Endothelial cell of umbilical vein (primary cell): ENCODE data around the gene ANKRD27.

Experiments
- CTCF ChIP-seq, 2 donors: IDR thresholded peaks; 1 replicate in 1 of 2; 2 replicates in 1 of 2; pipeline ENCODE4 v1.5.1; 2011; ENCODE audit warnings: low read length in 2 of 2, mild to moderate bottlenecking in 2 of 2, moderate library complexity in 2 of 2, control low read depth in 1 of 2, inconsistent platforms in 1 of 2, low read depth in 1 of 2; ENCODE audit not compliant: insufficient read depth in 1 of 2; ENCODE audit errors: extremely low read depth in 1 of 2
- EZH2 ChIP-seq: IDR thresholded peaks from 2 replicates; pipeline ENCODE4 v1.6.1; 2012; ENCODE audit warnings: borderline replicate concordance, low read depth, mild to moderate bottlenecking, moderate library complexity, low read length, inconsistent platforms; ENCODE audit not compliant: severe bottlenecking
- FOS ChIP-seq: IDR thresholded peaks from 2 replicates; pipeline ENCODE4 v1.6.1; 2011; ENCODE audit warnings: mild to moderate bottlenecking, low read length, moderate library complexity, borderline replicate concordance; ENCODE audit not compliant: insufficient read depth
- GATA2 ChIP-seq: IDR thresholded peaks from 2 replicates; pipeline ENCODE4 v1.7.0; 2011; ENCODE audit warnings: low read depth, mild to moderate bottlenecking, moderate library complexity, mixed read lengths, low read length; ENCODE audit not compliant: insufficient read length, insufficient read depth
- MAX ChIP-seq: IDR thresholded peaks from 2 replicates; pipeline ENCODE4 v1.6.1; 2011; ENCODE audit not compliant: insufficient read depth, insufficient read length
- MYC ChIP-seq: IDR thresholded peaks from one replicate; pipeline ENCODE4 v1.6.1; 2011; ENCODE audit warnings: mild to moderate bottlenecking, low read depth, low read length
- POLR2A ChIP-seq: IDR thresholded peaks from 2 replicates; pipeline ENCODE4 v1.6.1; 2012; ENCODE audit warnings: low read depth, mild to moderate bottlenecking, control low read depth, low read length
- POLR2AphosphoS5 ChIP-seq: IDR thresholded peaks from 2 replicates; pipeline ENCODE4 v1.6.1; 2012; ENCODE audit warnings: low read depth, mild to moderate bottlenecking, control low read depth, low read length, moderate library complexity; ENCODE audit not compliant: insufficient read depth

GRCh38 chr19:32676186-32676894 is 1.4 kb upstream of the ANKRD27 start:
- TF ChIP-seq CTCF (IDR thresholded peaks at IDR 0.05; ENCODE audit: extremely low read depth in 1 of 2, insufficient read depth in 1 of 2, low read depth in 1 of 2, low read length in 2 of 2) = no peak
- TF ChIP-seq EZH2 = peak; percentile 89
- TF ChIP-seq POLR2A = no peak
- TF ChIP-seq MYC = no peak
- TF ChIP-seq MAX = no peak
- TF ChIP-seq POLR2AphosphoS5 = no peak
- TF ChIP-seq GATA2 = no peak
- TF ChIP-seq FOS = no peak
